GM20431 (cell line): ENCODE data around the gene METTL26.

ENCODE experiments used
- in situ Hi-C: fragments of 300-500 bp; cut with MseI, MboI; formaldehyde crosslinking; loops from one replicate; pipeline ENCODE4 v1.15.0; 2020; ENCODE audit warnings: low sequenced_read_pairs; ENCODE audit not compliant: unreplicated experiment

METTL26 gene

DNA sequence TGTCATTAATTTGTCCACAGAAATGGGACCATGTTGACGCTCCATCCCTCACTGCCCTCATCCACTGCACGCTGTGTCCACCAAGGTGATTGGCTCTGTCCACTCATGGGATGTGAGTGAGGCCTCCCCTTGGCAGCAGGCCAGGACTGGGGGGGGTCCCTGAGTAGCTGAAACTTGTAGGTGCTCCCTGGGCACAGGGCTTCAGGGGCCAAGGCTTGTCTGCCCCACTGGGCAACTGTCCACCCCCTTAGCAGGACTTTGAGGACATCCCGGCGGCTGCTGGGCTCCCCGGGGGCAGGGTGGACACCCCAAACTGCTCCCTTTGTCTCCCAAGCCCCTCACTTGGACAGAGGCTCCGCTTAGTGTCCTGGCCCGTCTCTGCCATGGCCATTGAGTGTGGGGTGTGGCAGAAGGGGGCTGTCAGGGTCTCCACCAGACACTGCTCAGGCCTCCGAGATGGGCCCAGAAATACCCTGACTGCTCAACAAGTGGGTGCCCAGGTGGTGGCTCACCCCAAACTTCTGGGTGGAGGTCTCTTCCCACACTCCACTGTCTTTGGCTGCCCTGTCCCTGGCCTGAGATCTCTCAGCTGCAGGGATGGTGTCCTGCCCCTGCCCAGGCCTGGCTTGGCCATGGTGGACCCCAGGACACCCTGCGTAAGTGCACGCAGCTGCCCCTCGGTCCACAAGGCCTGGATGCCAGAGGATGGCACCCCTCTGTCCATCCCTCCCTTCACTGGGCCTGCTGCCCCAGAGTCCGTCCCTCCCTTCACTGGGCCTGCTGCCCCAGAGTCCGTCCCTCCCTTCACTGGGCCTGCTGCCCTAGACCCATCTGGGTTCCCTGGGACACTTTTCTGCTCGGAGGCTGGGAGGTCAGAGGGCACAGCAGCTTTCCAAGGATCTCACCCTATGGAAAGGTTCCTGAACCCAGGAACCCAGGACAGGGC is 49.2 kb downstream of the METTL26 start:
- in situ Hi-C loops = no loop called here

DNA sequence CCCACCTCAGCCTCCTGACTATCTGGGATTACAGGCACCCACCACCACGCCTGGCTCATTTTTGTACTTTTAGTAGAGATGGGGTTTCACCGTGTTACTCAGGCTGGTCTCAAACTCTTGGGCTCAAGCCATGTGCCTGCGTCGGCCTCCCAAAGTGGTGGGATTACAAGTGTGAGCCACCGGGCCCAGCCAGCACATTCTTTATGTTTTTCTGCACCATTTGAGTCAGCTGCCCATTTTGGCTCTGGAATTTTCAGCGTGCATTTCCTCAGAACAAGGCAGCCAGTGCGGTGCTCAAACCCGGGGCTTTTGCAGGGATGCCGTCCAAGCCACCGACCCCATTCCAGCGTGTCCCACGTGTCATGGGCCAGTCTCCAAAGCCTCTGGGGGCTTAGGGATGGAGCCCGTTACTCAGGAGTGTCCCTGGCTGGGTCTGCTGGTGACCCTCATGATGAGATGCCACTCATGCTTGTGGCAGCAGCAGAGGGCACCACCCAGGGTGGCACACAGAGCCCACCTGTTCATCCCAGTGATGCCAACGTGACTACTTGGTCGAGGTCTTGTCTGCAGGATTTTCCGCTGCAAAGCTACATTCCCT is 50.0 kb downstream of the METTL26 start:
- in situ Hi-C loops = no loop called here

DNA sequence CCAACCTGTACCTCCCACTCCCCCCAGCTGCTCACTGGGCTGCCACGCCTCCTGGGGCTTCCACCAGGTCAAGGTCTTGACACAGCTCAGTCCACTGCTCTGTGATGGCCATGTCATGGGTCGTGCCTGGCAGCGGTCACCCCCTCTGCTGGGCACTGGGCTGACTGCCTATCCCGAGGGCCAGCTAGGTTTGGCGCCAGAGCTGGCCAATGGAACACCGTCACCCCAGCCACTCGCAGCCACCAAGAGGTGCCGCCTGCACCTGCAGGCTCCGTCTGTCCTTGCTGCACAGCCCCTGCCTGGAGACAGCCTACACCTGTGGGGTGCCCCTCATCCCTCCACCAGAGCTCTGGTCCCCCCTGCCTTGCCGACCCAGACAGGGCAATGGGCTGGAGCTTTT is 50.8 kb downstream of the METTL26 start:
- in situ Hi-C loops = no loop called here
